Stomach (tissue), 4 donors: Measurements from ENCODE around the gene BCL2L12.

Source experiments
- EP300 ChIP-seq: sonication (generic); formaldehyde crosslinking; IDR thresholded peaks from one replicate; pipeline ENCODE4 v1.6.1; 2017; ENCODE audit warnings: antibody characterized with exemption
- POLR2A ChIP-seq, 4 donors: fragments of 450-650 bp; IDR thresholded peaks; one replicate each; pipeline ENCODE4 v1.6.1; 2016; ENCODE audit warnings: antibody characterized with exemption in 4 of 4, control low read depth in 2 of 4, mild to moderate bottlenecking in 1 of 4, moderate library complexity in 1 of 4
- POLR2AphosphoS5 ChIP-seq, 3 donors: sonication (generic); formaldehyde crosslinking; IDR thresholded peaks; one replicate each; pipeline ENCODE4 v1.6.1; 2016; ENCODE audit warnings: antibody characterized with exemption in 3 of 3
- TF ChIP-seq, protein P1 (sequence below), 7 experiments: fragments of 450-650 bp in 4 of 7; fragments of 200-600 bp in 3 of 7; sonication (generic) in 3 of 7; IDR thresholded peaks; one replicate each; pipeline ENCODE4 v1.5.1; 2016 to 2019; ENCODE audit warnings: antibody characterized with exemption in 7 of 7, control low read depth in 2 of 7, mild to moderate bottlenecking in 1 of 7

- TF ChIP-seq, protein P1, sequence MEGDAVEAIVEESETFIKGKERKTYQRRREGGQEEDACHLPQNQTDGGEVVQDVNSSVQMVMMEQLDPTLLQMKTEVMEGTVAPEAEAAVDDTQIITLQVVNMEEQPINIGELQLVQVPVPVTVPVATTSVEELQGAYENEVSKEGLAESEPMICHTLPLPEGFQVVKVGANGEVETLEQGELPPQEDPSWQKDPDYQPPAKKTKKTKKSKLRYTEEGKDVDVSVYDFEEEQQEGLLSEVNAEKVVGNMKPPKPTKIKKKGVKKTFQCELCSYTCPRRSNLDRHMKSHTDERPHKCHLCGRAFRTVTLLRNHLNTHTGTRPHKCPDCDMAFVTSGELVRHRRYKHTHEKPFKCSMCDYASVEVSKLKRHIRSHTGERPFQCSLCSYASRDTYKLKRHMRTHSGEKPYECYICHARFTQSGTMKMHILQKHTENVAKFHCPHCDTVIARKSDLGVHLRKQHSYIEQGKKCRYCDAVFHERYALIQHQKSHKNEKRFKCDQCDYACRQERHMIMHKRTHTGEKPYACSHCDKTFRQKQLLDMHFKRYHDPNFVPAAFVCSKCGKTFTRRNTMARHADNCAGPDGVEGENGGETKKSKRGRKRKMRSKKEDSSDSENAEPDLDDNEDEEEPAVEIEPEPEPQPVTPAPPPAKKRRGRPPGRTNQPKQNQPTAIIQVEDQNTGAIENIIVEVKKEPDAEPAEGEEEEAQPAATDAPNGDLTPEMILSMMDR (IDR thresholded peaks at IDR 0.05), result no peak
- TF ChIP-seq EP300, result no peak
- TF ChIP-seq POLR2A (IDR thresholded peaks at IDR 0.05), result no peak
- no peak for TF ChIP-seq POLR2AphosphoS5 (IDR thresholded peaks at IDR 0.05)
Observed at GRCh38 chr19:49696115-49696514, 30.4 kb downstream of the BCL2L12 start.
